GM18861 (cell line): ENCODE data around the gene RAPGEF5.

Experiments
- ATAC-seq: cut with Tn5 transposase; IDR thresholded peaks from one replicate; pipeline ENCODE4 v1.9.1; 2021; ENCODE audit not compliant: unreplicated experiment

The RAPGEF5 gene

GRCh38 chr7:22378199-22378980 is 21.4 kb upstream of the RAPGEF5 start:
- ATAC-seq: no peak

DNA sequence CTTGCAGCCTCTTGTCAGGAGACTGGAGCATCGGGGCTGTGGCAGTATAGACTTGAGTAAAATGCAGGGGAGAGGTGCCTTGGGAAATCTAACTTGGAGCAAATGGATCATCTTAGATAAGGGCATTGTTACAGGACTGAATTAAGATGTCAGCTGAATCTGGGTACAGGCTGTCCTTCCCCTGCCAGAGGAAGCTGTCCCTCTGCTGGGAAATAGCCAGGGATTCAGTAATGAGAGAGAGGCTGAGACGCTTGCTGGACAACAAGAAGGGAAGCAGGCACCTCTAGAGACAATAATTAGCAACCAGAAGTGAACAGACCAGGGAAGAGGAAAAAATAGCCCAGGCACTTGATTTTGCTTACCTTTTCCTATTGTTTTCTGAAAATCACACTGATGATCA is 20.7 kb upstream of the RAPGEF5 start:
- no peak for ATAC-seq

DNA sequence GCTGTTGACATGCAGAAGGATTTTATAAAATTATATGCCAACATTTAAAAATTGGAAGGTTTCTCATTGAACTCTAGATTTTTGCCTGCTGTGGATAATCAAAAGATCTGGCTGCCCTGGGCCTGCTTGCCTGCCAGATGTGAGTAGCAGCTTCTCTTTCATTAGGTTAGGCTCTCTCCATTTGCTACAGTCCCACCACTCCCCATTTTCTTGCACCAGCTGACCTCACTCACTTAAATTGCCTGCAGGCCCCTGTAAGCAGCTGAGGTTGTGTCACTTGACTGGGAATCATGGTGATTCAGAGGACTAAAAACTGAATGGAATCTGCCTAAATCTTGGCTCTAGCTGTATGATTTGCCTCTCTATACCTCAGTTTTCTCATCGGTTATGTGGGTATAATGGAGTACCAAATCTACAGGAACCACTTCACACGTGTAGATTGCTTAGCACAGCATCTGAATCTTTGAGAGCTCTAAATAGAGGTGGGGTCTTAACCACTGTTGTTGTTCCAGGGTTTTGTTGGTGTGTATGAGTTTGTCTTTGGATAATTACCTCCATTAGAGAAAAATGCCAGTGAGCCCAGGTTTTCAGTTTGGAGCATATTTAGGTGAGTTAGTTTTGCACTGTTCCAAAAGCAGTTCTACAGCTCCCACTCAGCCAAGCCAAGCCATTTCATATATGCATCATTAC is 18.6 kb upstream of the RAPGEF5 start:
- ATAC-seq: no peak

DNA sequence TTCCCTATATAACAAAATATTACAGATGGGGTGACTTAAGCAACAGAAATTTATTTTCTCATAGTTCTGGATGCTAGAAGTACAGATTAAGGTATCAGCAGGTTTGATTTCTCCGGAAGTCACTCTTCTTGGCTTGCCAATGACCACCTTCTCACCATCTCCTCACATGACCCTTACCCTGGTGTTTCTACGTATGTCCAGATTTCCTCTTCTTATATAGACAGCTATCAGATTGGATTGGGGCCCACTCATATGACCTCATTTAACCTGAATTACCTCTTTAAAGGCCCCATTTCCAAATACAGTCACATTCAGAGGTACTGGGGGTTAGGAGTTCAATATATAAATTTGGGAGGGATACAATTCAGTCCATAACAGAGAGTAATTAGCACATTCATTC is 17.0 kb upstream of the RAPGEF5 start:
- no peak for ATAC-seq

DNA sequence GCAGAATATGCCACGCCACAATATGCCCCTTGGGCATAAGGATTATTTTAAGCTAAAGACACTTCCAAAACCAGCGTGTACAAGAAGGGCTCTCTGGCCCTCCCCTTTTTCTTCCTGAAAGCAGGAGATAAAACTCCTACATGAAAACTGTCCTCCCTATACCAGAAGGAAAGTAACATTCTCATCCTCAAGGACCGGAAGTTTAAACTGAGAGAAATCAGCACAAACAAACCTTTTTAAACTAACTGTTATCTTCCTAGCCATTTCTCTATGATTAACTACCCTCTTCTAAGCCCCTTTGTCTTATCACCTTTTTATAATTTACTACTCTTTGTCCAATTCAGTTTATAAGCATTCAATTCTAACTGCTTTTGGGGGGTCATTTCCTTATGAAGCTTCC is 16.4 kb upstream of the RAPGEF5 start:
- no peak for ATAC-seq

DNA sequence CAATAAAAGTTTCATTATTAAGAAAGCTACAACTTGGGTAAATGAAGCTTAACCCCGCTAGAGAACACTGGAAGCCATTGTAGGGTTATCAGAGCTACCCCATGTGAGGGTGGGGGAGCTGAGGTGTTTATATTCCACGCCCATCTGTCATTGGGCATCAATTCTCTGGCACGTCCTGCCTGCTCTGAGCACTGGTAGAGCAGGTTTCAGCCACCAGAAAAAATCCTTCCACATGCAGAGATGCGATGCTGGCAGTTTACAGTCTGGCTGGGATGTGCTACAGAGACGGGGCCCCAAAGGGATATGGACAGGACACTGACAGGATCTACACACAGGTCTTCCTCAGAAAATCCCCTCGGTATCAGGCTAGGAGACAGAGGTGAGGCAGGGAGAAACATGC is 15.9 kb upstream of the RAPGEF5 start:
- no peak for ATAC-seq

DNA sequence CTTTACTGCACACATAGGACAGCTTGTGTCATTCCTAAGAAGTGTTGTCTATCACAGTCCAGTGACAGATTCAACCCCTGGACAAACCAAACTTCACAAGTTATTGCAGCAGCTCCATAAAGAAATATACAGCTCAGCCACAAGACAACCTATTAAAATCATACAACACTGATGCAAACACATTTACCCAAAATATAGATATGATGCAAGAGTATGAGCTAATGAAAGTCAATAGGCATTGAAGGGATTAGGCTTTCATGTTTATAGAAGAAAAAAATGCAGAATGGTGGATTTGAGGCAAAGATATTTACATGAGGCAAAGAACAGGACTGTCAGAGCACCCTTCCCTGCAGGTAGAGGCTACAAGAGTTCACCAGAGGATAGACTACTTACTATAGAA is 14.9 kb upstream of the RAPGEF5 start:
- ATAC-seq: no peak

GRCh38 chr7:22364900-22365299 is 7.9 kb upstream of the RAPGEF5 start:
- no peak for ATAC-seq

DNA sequence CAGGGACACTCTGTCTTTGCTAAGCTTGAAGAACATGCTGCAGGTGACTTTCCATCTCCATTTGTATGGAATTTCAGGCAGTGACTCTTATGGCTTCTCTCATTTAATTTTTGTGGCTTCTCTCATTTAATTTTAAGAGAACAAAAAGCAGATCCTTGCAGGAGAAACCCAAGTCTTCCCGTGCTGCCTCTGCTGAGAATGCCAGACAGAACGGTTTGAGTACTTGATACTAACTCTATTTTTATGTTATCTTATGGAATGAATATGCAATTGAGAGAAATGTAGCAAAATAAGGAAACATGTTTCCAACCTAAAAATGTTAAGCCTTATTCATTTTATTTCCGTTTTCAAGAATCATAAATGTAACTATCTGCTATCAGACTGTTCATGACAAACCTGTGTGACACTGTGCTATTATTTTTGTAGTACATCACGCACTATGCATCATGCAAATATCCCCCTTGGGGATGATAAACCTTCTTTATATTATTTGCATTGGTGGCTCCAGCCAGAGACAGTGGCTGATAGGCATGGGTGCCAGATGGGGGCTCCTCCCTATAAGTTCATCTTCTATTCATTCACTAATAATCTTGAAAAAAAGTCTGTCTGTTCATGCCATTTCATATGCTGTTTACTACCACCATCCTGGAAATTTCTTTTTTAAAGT is 6.9 kb upstream of the RAPGEF5 start:
- ATAC-seq: no peak

GRCh38 chr7:22361795-22362194 is 4.8 kb upstream of the RAPGEF5 start:
- no peak for ATAC-seq

DNA sequence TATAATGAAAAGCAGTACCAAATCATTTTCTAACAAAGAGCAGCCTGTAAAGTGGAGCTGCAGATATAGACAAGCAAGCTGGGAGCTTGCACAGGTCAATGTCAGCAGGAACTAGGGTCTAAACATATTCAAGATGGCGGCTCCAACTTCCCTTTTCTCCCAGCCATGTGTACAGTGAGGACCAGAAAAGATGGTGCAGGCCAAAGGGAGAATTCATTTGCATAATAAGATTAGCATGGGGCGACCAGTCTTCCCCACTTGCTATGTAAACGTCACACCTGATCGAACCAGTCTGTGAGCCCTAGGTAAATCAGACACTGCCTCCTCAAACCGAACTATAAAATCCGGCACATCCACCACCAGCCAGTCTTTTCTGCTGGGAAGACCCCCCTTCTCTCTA is 4.4 kb upstream of the RAPGEF5 start:
- ATAC-seq: no peak

DNA sequence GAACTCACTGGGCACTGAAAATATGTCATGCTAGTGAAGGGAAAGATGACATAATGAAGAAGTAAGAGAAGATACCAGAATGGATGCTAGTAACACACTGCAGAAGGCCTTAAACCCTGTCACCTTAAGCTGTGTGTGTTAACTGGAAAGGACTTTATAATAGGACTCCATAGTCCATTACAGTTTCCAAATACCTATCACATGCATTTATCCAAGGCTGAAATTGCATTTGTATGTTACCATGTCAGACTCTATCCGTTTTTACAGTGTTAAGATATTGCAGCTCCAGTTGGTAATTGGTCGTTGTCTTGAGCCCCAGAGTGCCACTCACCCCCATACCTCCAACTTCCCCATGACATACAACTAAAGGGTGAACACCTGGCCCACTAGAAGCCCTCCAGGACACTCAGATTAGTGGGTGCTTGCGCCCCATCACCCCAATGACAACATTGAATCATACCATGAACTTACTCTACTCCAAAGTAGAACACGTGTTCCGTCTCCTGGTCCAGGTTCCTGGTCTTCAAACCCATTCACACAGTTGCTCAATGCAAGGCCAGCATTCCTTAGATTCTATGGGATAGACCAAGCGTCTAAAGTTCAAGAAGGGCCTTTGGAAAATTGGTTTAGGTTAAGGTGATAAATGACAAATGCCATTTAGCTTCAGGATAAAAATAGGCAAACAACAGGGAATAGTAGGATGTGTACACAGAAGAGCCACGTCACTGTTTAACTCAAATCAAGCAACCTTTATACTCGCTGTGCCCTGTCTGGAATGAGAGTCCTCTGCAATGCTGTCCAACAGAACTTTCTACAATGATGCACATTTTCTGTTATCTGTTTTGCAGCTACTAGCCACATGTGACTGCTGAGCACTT is 2.1 kb upstream of the RAPGEF5 start:
- no peak for ATAC-seq

- ATAC-seq: no peak
These were observed 589 bp upstream of the RAPGEF5 start for GRCh38 chr7:22357311-22358175.

- ATAC-seq: no peak
These were observed 803 bp downstream of the RAPGEF5 start for GRCh38 chr7:22356010-22356691.

DNA sequence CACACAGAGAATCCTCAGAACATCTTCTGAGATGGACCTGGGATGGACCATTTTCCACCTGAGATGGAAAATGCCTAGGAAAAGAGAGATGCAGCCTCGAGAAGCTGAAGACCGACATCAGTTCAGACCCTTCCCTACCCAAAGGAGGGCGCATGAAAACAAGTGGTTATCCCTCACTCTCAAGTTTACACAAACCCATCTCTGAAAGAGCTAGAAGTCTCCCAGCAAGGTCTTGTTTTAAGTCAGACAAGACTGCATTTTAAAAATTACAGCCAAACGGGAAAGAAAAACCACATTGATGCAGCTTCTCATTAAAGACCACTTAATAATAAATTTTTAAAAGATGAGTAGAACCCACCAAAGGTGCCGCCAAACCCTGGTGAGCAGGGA is 1.3 kb downstream of the RAPGEF5 start:
- no peak for ATAC-seq

- ATAC-seq: no peak
These were observed 2.5 kb downstream of the RAPGEF5 start for GRCh38 chr7:22354462-22354861.

- no peak for ATAC-seq
These were observed 4.1 kb downstream of the RAPGEF5 start for GRCh38 chr7:22352887-22353286.

- ATAC-seq: no peak
These were observed 5.1 kb downstream of the RAPGEF5 start for GRCh38 chr7:22351878-22352277.

- peak; percentile 67 for ATAC-seq
These were observed 5.6 kb downstream of the RAPGEF5 start for GRCh38 chr7:22351329-22351692.
